ENCODE results near the gene NUDT3. TPM values are rescaled to one million over a fixed set of nuclear protein-coding genes. Genes with fewer than 3 reads are reported as not detected.
A peak's percentile ranks its signal among the peaks of the same experiment; 100 is the strongest.

NUDT3 gene
- total RNA-seq, 1 donor from 2014 or later = 31.7 TPM

DNA sequence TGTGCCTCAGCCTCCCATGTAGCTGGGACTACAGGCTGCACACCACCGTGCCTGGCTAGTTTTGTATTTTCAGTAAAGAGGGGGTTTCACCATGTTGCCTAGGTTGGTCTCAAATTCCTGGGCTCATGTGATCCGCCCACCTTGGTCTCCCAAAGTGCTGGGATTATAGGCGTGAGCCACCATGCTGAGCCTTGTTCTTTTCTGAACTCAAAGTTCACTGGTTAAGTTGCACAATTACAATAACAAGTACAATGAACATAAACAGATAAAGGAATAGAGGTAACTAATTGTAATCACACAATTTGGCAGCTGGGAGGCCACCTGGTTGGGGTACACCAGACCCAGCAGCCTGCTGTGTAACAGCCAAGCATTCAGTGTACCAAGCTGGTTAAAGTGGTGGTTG is 6.7 kb downstream of the NUDT3 start:
- DNase-seq (ENCODE audit: low read depth) = no peak
- Histone ChIP-seq H3K27me3 (ENCODE audit: control insufficient read depth, insufficient read depth, low read length) (no peaks in the 10 kb centered on the region), H3K4me3 (ENCODE audit: low read depth, low read length) (no peak overlapping the region), H3K36me3 (ENCODE audit: control insufficient read depth, insufficient read depth, low read length) (no peaks in the 10 kb centered on the region)
- TF ChIP-seq, protein P1, sequence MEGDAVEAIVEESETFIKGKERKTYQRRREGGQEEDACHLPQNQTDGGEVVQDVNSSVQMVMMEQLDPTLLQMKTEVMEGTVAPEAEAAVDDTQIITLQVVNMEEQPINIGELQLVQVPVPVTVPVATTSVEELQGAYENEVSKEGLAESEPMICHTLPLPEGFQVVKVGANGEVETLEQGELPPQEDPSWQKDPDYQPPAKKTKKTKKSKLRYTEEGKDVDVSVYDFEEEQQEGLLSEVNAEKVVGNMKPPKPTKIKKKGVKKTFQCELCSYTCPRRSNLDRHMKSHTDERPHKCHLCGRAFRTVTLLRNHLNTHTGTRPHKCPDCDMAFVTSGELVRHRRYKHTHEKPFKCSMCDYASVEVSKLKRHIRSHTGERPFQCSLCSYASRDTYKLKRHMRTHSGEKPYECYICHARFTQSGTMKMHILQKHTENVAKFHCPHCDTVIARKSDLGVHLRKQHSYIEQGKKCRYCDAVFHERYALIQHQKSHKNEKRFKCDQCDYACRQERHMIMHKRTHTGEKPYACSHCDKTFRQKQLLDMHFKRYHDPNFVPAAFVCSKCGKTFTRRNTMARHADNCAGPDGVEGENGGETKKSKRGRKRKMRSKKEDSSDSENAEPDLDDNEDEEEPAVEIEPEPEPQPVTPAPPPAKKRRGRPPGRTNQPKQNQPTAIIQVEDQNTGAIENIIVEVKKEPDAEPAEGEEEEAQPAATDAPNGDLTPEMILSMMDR (IDR thresholded peaks at IDR 0.05; ENCODE audit: insufficient read depth, low read length, poor library complexity, severe bottlenecking) = no peak

DNA sequence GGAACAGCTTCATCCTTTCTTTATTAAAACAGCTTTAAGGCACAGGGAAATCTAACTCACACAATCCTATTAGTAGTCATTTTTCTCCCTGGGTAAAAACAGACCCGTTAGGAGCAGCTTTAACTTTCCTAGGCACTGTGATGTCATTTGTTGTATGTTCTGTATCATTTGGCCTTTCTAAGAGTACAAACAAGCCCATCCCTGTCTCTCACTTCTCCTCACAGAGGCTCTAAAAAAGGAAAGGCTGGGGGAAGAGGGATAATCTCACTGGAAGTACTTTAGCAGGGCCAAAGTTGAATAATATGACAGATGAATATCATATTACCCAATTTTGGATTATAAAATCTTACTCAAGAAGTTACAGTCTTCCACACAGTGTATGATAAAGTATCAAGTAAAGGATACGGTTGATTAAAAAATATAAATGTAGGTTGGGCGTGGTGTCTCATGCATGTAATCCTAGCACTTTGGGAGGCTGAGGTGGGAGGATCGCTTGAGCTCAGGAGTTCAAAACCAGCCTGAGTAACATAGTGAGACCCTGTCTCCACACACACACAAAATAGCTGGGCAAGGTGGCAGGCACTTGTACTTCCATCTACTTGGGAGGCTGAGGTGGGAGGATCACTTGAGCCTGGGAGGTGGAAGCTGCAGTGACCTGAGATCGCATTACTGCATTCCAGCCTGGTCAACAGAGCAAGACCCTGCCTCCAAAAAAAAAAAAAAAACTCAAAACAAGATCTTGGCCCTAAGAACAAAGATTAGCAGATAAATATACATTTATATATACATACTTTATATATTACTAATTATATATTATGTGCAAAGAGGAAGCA is 7.9 kb downstream of the NUDT3 start:
- TF ChIP-seq, protein P1 (IDR thresholded peaks at IDR 0.05; ENCODE audit: insufficient read depth, low read length, poor library complexity, severe bottlenecking) = no peak
- Histone ChIP-seq H3K27me3 (ENCODE audit: control insufficient read depth, insufficient read depth, low read length) (no peaks in the 10 kb centered on the region), H3K4me3 (ENCODE audit: low read depth, low read length) (no peak overlapping the region), H3K36me3 (ENCODE audit: control insufficient read depth, insufficient read depth, low read length) (no peaks in the 10 kb centered on the region)
- DNase-seq (ENCODE audit: low read depth) = no peak

DNA sequence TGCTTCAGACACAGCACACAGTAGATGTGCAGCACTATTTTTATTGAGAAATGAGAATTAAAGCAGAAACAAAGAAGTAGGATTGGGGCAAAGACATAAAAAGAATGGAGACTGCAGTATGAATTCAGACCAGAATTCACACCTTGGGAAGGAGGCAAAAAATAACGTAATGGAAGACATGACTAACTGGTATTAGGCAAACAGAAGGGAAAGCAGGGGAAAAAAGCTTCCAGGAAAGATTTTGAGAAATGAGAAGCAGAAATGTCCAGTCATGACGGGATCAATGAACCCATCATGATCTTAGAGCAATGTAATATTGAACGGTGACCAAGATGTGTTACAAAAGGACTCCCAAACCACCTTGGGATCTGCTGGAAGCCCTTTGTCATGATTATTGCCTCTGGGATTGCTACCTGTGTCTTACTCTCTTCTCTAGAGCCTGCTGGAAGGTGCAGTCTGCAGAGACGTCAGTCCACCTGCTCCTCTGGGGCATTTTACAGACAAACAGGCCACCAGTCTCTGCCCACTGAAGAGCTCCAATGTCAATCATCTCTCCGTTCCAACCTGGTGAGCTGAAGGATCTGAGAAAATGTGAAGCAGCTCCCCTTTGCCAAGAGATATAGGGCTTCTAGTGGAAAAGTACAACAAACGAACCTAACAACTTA is 8.7 kb downstream of the NUDT3 start:
- Histone ChIP-seq H3K36me3 (ENCODE audit: control insufficient read depth, insufficient read depth, low read length) (no peaks in the 10 kb centered on the region), H3K4me3 (ENCODE audit: low read depth, low read length) (no peak overlapping the region), H3K27me3 (ENCODE audit: control insufficient read depth, insufficient read depth, low read length) (no peaks in the 10 kb centered on the region)
- DNase-seq (ENCODE audit: low read depth) = no peak
- TF ChIP-seq, protein P1 (IDR thresholded peaks at IDR 0.05; ENCODE audit: insufficient read depth, low read length, poor library complexity, severe bottlenecking) = no peak

DNA sequence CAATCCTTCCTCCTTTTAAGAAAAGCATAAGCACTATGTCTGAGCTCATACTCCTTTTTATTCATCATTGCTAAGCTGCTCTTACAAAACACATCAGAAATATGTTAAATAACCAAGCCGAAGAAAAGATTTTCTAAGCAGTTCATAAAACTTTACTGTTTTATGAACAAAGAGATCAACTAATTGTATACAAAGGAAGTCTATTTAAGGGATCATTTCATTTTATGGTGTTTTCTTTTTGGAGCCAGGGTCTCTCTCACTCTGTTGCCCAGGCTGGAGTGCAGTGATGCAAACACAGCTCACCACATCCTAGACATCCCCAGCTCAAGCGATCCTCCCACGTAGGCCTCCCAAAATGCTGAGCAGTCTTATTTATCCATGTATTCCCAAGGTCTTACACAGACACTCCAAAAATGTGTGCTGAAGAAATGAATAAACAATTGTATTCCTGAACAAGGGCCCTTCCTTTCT is 9.3 kb downstream of the NUDT3 start:
- DNase-seq (ENCODE audit: low read depth) = peak; percentile 58
- TF ChIP-seq, protein P1 (IDR thresholded peaks at IDR 0.05; ENCODE audit: insufficient read depth, low read length, poor library complexity, severe bottlenecking) = no peak

DNA sequence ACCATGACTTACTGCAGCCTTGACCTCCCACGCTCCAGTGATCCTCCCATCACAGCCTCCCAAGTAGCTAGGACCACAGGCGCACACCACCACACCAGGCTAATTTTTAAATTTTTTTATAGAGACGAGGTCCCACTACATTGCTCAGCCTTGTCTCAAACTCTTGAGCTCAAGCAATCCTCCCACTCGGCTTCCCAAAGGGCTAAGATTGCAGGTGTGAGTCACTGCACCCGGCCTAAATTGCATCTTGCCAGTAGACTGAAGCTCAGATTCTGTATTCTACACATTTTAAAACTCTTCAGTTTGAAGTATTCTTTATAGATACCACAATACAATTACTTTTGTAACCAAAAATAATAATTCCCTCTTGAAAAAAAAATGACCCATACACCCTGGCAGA is 11.4 kb downstream of the NUDT3 start:
- no peak for DNase-seq (ENCODE audit: low read depth)
- no peaks in the 10 kb centered on the region for H3K36me3 ChIP-seq (ENCODE audit: control insufficient read depth, insufficient read depth, low read length)
- TF ChIP-seq, protein P1 (IDR thresholded peaks at IDR 0.05; ENCODE audit: insufficient read depth, low read length, poor library complexity, severe bottlenecking) = no peak
- no peaks in the 10 kb centered on the region for H3K27me3 ChIP-seq (ENCODE audit: control insufficient read depth, insufficient read depth, low read length)
- no peak overlapping the region for H3K4me3 ChIP-seq (ENCODE audit: low read depth, low read length)

More for the DNA sequence above, 9.3 kb downstream of the NUDT3 start:
- no peaks in the 10 kb centered on the region for H3K36me3 ChIP-seq (ENCODE audit: control insufficient read depth, insufficient read depth, low read length)
- H3K4me3 ChIP-seq (ENCODE audit: low read depth, low read length) = no peak overlapping the region
- H3K27me3 ChIP-seq (ENCODE audit: control insufficient read depth, insufficient read depth, low read length) = no peaks in the 10 kb centered on the region
